Gastroesophageal sphincter (tissue), 3 donors: ENCODE measurements around the gene XPA.

ENCODE experiments used
- CTCF ChIP-seq, 4 experiments: fragments of 200-600 bp in 2 of 4; fragments of 450-650 bp in 2 of 4; sonication (generic) in 1 of 4; IDR thresholded peaks; one replicate each; pipeline ENCODE4 v1.5.1; 2017 to 2019; ENCODE audit warnings: antibody characterized with exemption in 4 of 4, mild to moderate bottlenecking in 2 of 4, moderate library complexity in 2 of 4
- POLR2A ChIP-seq, 2 donors: fragments of 450-650 bp; IDR thresholded peaks; one replicate each; pipeline ENCODE4 v1.6.1; 2017; ENCODE audit warnings: antibody characterized with exemption in 2 of 2, mild to moderate bottlenecking in 2 of 2, moderate library complexity in 1 of 2
- POLR2AphosphoS5 ChIP-seq: sonication (generic); formaldehyde crosslinking; IDR thresholded peaks from one replicate; pipeline ENCODE4 v1.6.1; 2017; ENCODE audit warnings: antibody characterized with exemption

- no peak for TF ChIP-seq CTCF (IDR thresholded peaks at IDR 0.05)
- no peak for TF ChIP-seq POLR2A (IDR thresholded peaks at IDR 0.05)
- peak; percentile 26 for TF ChIP-seq POLR2AphosphoS5
Observed at GRCh38 chr9:97703437-97704344, 6.6 kb upstream of the XPA start.
